Measurements from ENCODE around the gene ZNF786.

ZNF786 gene

DNA sequence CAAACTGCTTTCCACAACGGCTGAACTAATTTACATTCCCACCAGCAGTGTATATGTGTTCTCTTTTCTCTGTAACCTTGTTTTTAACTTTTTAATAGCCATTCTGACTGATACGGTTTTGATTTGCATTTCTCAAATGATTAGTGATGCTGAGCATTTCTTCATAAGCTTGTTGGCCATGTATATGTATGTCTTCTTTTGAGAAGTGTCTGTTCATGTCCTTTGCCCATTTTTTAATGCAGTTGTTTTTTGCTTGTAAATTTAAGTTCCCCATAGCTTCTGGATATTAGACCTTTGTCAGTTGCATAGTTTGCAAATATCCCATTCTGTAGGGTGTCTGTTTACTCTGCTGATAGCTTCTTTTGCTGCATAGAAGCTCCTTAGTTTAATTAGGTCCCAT, 6.1 kb downstream of the ZNF786 start:
- H3K14ac ChIP-seq (ENCODE audit: low read length in 2 of 2), result no peak overlapping the region
- H3K4me2 ChIP-seq (ENCODE audit: low read length, poor library complexity, severe bottlenecking), result no peak overlapping the region
- no peak overlapping the region for H2BK5ac ChIP-seq (ENCODE audit: low read depth, low read length, poor library complexity, severe bottlenecking)
- 100% methylated on average over 1 of the region's 2 CpGs for WGBS
- peaks cover 24% of the 10 kb centered on the region for H3K79me1 ChIP-seq (replicated peaks; ENCODE audit: low read length, poor library complexity, severe bottlenecking)
- no peak overlapping the region for H2BK120ac ChIP-seq (ENCODE audit: low read depth, low read length)
- no peak overlapping the region for H3K27ac ChIP-seq (ENCODE audit: low read length, poor library complexity, severe bottlenecking)
- H3K27me3 ChIP-seq (ENCODE audit: control insufficient read depth in 1 of 2, insufficient read depth in 1 of 2, low read length in 2 of 2), result no peaks in the 10 kb centered on the region
- no peak for DNase-seq
- no peak overlapping the region for H4K8ac ChIP-seq (ENCODE audit: low read length)
- H2AK5ac ChIP-seq (ENCODE audit: low read length, severe bottlenecking), result no peak overlapping the region
- no peak overlapping the region for H4K91ac ChIP-seq (ENCODE audit: low read length)
- H3K9me3 ChIP-seq (ENCODE audit: control insufficient read depth, low read length), result no peaks in the 10 kb centered on the region
- H2BK15ac ChIP-seq (ENCODE audit: low read depth, poor library complexity, severe bottlenecking), result no peak overlapping the region
- no peak overlapping the region for H3K4me3 ChIP-seq (ENCODE audit: insufficient read depth in 1 of 2, low read depth in 1 of 2, low read length in 2 of 2)
- peaks cover 3% of the 10 kb centered on the region for H3K4me1 ChIP-seq (ENCODE audit: control insufficient read depth, insufficient read depth, low read depth, low read length)
- H3K4ac ChIP-seq (ENCODE audit: low read depth in 1 of 2, low read length in 2 of 2), result no peak overlapping the region
- H3K23ac ChIP-seq (ENCODE audit: low read length in 2 of 2), result no peak overlapping the region
- peaks cover 4 to 6% of the 10 kb centered on the region in 2 experiments for H3K36me3 ChIP-seq (ENCODE audit: control insufficient read depth in 1 of 2, insufficient read depth in 2 of 2, low read depth in 1 of 2, low read length in 2 of 2)
- H2AFZ ChIP-seq (ENCODE audit: low read depth, low read length), result no peak overlapping the region
- no peak overlapping the region for H2BK12ac ChIP-seq (ENCODE audit: low read length in 2 of 2)
- H3K9ac ChIP-seq (ENCODE audit: low read length), result no peak overlapping the region
- no peak overlapping the region for H3K18ac ChIP-seq (ENCODE audit: low read depth in 1 of 2, low read length in 2 of 2)

DNA sequence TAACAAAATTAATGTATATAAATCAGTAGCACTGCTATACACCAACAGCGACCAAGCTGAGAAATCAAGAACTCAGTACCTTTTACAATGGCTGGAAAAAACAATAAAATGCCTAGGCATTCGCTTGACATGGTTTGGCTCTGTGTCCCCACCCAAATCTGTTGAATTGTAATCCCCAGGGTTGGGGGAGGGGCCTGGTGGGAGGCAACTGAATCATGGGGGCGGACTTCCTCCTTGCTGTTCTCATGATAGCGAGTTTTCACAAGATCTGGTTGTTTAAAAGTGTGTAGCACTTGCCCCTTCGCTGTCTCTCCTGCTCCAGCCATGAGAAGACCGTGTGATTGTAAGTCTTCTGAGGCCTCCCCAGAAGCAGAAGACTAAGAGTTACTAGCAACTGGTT, 8.6 kb downstream of the ZNF786 start:
- H3K27me3 ChIP-seq (ENCODE audit: control insufficient read depth in 1 of 2, insufficient read depth in 1 of 2, low read length in 2 of 2), result no peaks in the 10 kb centered on the region
- no peak overlapping the region for H3K23ac ChIP-seq (ENCODE audit: low read length in 2 of 2)
- H4K91ac ChIP-seq (ENCODE audit: low read length), result no peak overlapping the region
- H3K27ac ChIP-seq (ENCODE audit: low read length, poor library complexity, severe bottlenecking), result no peak overlapping the region
- no peak for DNase-seq
- no peak overlapping the region for H4K8ac ChIP-seq (ENCODE audit: low read length)
- H3K79me1 ChIP-seq (replicated peaks; ENCODE audit: low read length, poor library complexity, severe bottlenecking), result peaks cover 19% of the 10 kb centered on the region
- no peak overlapping the region for H2AK5ac ChIP-seq (ENCODE audit: low read length, severe bottlenecking)
- no peak overlapping the region for H2BK5ac ChIP-seq (ENCODE audit: low read depth, low read length, poor library complexity, severe bottlenecking)
- H3K4me1 ChIP-seq (ENCODE audit: control insufficient read depth, insufficient read depth, low read depth, low read length), result no peaks in the 10 kb centered on the region
- no peak overlapping the region for H2BK12ac ChIP-seq (ENCODE audit: low read length in 2 of 2)
- no peak overlapping the region for H3K9ac ChIP-seq (ENCODE audit: low read length)
- peaks cover 6% of the 10 kb centered on the region in 2 experiments for H3K36me3 ChIP-seq (ENCODE audit: control insufficient read depth in 1 of 2, insufficient read depth in 2 of 2, low read depth in 1 of 2, low read length in 2 of 2)
- 95% methylated on average over 6 of the region's 6 CpGs for WGBS
- no peak overlapping the region for H3K4me2 ChIP-seq (ENCODE audit: low read length, poor library complexity, severe bottlenecking)
- H2BK15ac ChIP-seq (ENCODE audit: low read depth, poor library complexity, severe bottlenecking), result no peak overlapping the region
- H3K14ac ChIP-seq (ENCODE audit: low read length in 2 of 2), result no peak overlapping the region
- no peak overlapping the region for H2AFZ ChIP-seq (ENCODE audit: low read depth, low read length)
- H2BK120ac ChIP-seq (ENCODE audit: low read depth, low read length), result no peak overlapping the region
- no peak overlapping the region for H3K4ac ChIP-seq (ENCODE audit: low read depth in 1 of 2, low read length in 2 of 2)
- no peaks in the 10 kb centered on the region for H3K9me3 ChIP-seq (ENCODE audit: control insufficient read depth, low read length)
- no peak overlapping the region for H3K4me3 ChIP-seq (ENCODE audit: insufficient read depth in 1 of 2, low read depth in 1 of 2, low read length in 2 of 2)
- H3K18ac ChIP-seq (ENCODE audit: low read depth in 1 of 2, low read length in 2 of 2), result no peak overlapping the region

DNA sequence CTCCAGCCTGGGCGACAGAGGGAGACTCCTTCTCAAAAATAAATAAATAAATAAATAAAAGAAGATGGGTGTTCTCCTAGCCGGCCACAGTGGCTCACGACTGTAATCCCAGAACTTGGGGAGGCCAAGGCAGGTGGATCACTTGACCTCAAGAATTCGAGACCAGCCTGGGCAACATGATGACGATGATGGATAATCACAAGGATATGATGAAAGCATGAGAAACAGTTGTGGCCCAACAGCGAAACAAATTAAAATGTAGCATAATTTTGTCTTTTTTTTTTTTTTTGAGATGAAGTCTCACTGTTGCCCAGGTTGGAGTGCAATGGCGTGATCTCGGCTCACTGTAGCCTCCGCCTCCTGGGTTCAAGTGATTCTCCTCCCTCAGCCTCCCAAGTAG, 12.9 kb downstream of the ZNF786 start:
- no peak overlapping the region for H3K4me3 ChIP-seq (ENCODE audit: insufficient read depth in 1 of 2, low read depth in 1 of 2, low read length in 2 of 2)
- no peaks in the 10 kb centered on the region for H3K4me1 ChIP-seq (ENCODE audit: control insufficient read depth, insufficient read depth, low read depth, low read length)
- no peak overlapping the region for H2AK5ac ChIP-seq (ENCODE audit: low read length, severe bottlenecking)
- no peaks in the 10 kb centered on the region for H3K9me3 ChIP-seq (ENCODE audit: control insufficient read depth, low read length)
- no peak overlapping the region for H3K14ac ChIP-seq (ENCODE audit: low read length in 2 of 2)
- H2BK12ac ChIP-seq (ENCODE audit: low read length in 2 of 2), result no peak overlapping the region
- H2BK15ac ChIP-seq (ENCODE audit: low read depth, poor library complexity, severe bottlenecking), result no peak overlapping the region
- no peak overlapping the region for H3K4ac ChIP-seq (ENCODE audit: low read depth in 1 of 2, low read length in 2 of 2)
- H4K8ac ChIP-seq (ENCODE audit: low read length), result no peak overlapping the region
- peaks cover 6 to 12% of the 10 kb centered on the region in 2 experiments for H3K36me3 ChIP-seq (ENCODE audit: control insufficient read depth in 1 of 2, insufficient read depth in 2 of 2, low read depth in 1 of 2, low read length in 2 of 2)
- DNase-seq, result no peak
- no peak overlapping the region for H2BK120ac ChIP-seq (ENCODE audit: low read depth, low read length)
- no peak overlapping the region for H3K23ac ChIP-seq (ENCODE audit: low read length in 2 of 2)
- H4K91ac ChIP-seq (ENCODE audit: low read length), result no peak overlapping the region
- H3K4me2 ChIP-seq (ENCODE audit: low read length, poor library complexity, severe bottlenecking), result no peak overlapping the region
- no peak overlapping the region for H2AFZ ChIP-seq (ENCODE audit: low read depth, low read length)
- peaks cover 14% of the 10 kb centered on the region for H3K79me1 ChIP-seq (replicated peaks; ENCODE audit: low read length, poor library complexity, severe bottlenecking)
- no peak overlapping the region for H3K9ac ChIP-seq (ENCODE audit: low read length)
- 80% methylated on average over 5 of the region's 9 CpGs for WGBS
- no peaks in the 10 kb centered on the region for H3K27me3 ChIP-seq (ENCODE audit: control insufficient read depth in 1 of 2, insufficient read depth in 1 of 2, low read length in 2 of 2)
- no peak overlapping the region for H3K27ac ChIP-seq (ENCODE audit: low read length, poor library complexity, severe bottlenecking)
- no peak overlapping the region for H2BK5ac ChIP-seq (ENCODE audit: low read depth, low read length, poor library complexity, severe bottlenecking)
- no peak overlapping the region for H3K18ac ChIP-seq (ENCODE audit: low read depth in 1 of 2, low read length in 2 of 2)

DNA sequence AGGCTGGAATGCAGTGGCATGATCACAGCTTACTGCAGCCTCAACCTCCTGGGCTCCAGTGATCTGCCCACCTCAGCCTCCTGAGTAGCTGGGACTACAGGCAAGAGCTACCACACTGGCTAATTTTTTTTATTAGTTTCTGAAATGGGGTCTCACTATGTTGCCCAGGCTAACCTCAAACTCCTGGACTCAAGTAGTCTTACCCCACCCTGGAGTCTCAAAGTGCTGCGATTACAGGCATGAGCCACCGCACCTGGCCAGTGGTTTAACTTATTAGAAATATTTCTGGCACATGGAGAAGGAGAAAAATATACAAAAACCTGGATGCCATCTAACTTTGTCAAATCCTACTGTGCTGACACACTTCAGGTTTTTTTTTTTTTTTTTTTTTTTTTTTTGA, 15.2 kb downstream of the ZNF786 start:
- Histone ChIP-seq H3K4me3 (ENCODE audit: insufficient read depth in 1 of 2, low read depth in 1 of 2, low read length in 2 of 2) (no peak overlapping the region), H3K79me1 (replicated peaks; ENCODE audit: low read length, poor library complexity, severe bottlenecking) (peaks cover 30% of the 10 kb centered on the region), H3K23ac (ENCODE audit: low read length in 2 of 2) (no peak overlapping the region), H3K9me3 (ENCODE audit: control insufficient read depth, low read length) (no peaks in the 10 kb centered on the region), H3K4ac (ENCODE audit: low read depth in 1 of 2, low read length in 2 of 2) (no peak overlapping the region), H2BK5ac (ENCODE audit: low read depth, low read length, poor library complexity, severe bottlenecking) (no peak overlapping the region), H3K4me1 (ENCODE audit: control insufficient read depth, insufficient read depth, low read depth, low read length) (no peaks in the 10 kb centered on the region), H3K4me2 (ENCODE audit: low read length, poor library complexity, severe bottlenecking) (no peak overlapping the region), H2AFZ (ENCODE audit: low read depth, low read length) (no peak overlapping the region), H2BK12ac (ENCODE audit: low read length in 2 of 2) (no peak overlapping the region), H3K14ac (ENCODE audit: low read length in 2 of 2) (no peak overlapping the region), H3K27me3 (ENCODE audit: control insufficient read depth in 1 of 2, insufficient read depth in 1 of 2, low read length in 2 of 2) (no peaks in the 10 kb centered on the region), H3K36me3 (ENCODE audit: control insufficient read depth in 1 of 2, insufficient read depth in 2 of 2, low read depth in 1 of 2, low read length in 2 of 2) (peaks cover 28 to 35% of the 10 kb centered on the region in 2 experiments), H2AK5ac (ENCODE audit: low read length, severe bottlenecking) (no peak overlapping the region), H2BK15ac (ENCODE audit: low read depth, poor library complexity, severe bottlenecking) (no peak overlapping the region), H2BK120ac (ENCODE audit: low read depth, low read length) (no peak overlapping the region), H3K9ac (ENCODE audit: low read length) (no peak overlapping the region), H4K91ac (ENCODE audit: low read length) (no peak overlapping the region), H3K18ac (ENCODE audit: low read depth in 1 of 2, low read length in 2 of 2) (no peak overlapping the region), H4K8ac (ENCODE audit: low read length) (no peak overlapping the region), H3K27ac (ENCODE audit: low read length, poor library complexity, severe bottlenecking) (no peak overlapping the region)
- 100% methylated on average over 2 of the region's 2 CpGs for WGBS
- no peak for DNase-seq
